Head of caudate nucleus (tissue), 42 donors: ENCODE results near the gene RCVRN.

Source experiments
- DNase-seq, 42 donors: peaks; one replicate each; pipeline versions ENCODE4 v3.0.0 to v3.0.0-alpha.2; 2020 to 2021; ENCODE audit warnings: mixed read lengths in 7 of 42
- intact Hi-C: fragments of 100-400 bp; cut with DNase I; formaldehyde crosslinking; loops from one replicate; pipeline ENCODE4 v1.15.0; 2022

RCVRN gene

DNA sequence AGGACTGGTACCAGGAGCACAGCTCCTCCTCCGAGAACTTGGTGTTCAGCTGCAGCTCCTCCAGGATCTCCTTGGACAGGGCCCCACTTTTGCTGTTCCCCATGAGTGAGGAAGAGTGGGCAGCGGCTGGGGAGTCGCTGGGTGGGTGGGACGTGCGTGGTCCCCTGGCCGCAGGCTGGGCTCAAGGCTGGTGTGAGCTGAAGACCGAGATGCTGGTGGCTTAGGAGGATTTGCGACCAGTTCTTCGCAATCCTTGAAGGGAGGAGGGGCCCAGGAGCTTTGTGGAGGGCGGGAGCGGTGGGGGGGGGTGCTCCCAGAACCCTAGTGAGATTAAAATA lies at the start of gene RCVRN:
TSS of gene RCVRN (minus strand) at position 194 of the 338 bp plus-strand sequence. CDS start at position 103, 91 bp downstream.
- DNase-seq: no peak
- intact Hi-C loops: loop anchor here (10.0 kb wide), 1 partner anchor 710 kb away; no protein-coding TSS in a partner anchor

DNA sequence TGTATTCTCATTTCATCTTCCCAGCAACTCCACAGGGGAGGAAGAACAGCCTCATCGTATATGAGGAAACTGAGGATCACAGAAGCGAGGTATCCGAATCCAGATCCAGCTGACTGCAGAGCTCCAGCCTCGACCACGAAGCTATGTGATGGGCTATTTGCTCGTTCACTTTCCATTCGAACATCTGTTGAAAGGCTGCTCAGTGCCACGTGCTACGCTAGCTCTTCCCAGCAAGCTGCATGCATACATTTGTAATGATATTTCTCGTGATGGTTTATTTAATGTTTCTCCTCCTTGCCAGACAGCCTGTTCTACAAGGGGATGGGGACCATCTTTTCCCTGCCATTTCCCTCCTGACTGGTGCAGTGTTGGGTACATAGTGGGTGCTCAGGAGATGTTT lies 48.4 kb upstream of the RCVRN start:
- intact Hi-C loops: no loop called here
- no peak for DNase-seq

DNA sequence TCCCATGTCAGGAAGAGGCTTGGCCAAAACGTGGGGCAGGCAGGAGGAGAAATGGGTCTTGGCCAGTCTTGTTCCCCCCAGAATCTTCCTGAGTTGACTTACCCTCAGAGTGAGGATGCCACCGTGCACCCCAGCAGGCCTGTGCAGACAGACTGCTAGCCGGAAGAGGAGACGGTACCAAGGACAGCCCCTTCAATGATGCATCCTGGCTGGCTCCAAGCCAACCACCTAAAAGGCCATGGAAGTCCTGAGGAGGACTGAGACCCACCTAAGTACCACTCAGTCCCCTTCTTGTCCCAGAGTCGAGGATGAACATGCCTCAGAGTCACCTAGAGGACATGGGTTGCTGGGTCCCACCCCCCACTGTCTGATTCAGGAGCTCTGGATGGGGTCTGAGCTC lies 46.7 kb upstream of the RCVRN start:
- no peak for DNase-seq
- intact Hi-C loops: no loop called here

DNA sequence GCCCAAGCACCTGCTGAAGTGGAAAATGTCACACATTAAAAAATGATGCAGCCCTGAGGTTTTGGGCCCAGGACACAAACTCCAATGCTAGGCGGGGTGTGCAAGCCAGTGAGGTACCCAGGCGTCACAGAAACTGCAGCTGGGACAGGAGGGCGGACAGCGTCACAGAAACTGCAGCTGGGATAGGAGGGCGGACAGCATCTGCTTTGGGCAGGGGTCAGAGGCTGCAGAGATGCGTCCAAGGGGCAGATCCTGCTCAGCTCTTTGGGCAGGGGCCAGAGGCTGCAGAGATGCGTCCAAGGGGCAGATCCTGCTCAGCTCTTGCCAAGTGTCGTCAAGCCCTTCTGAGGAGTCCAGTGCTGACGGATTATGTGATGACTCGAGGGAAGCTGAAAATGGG lies 43.9 kb upstream of the RCVRN start:
- intact Hi-C loops: no loop called here
- DNase-seq: no peak

- no peak for DNase-seq
- intact Hi-C loops: no loop called here
These were observed 39.6 kb upstream of the RCVRN start for GRCh38 chr17:9944704-9945103.

DNA sequence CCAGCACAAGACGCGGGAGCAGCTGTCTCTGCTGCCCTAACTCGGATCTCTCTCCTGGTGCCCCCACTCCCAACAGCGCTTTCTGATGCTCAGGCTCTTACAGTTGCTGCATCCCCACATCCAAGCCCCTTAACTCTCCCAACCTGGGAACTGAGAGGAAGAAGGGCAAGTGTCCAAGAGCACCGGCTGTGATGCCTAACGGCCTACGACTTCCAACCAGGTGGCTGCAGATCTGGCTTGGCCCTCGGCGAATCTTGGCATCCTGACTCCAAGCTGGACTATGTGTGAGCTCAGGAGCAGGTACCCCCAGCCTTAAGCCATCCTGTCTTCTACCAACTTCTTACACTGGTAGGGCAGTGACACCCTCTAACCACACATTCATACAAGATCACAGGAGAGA lies 38.3 kb upstream of the RCVRN start:
- no peak for DNase-seq
- intact Hi-C loops: no loop called here

- no peak for DNase-seq
- intact Hi-C loops: no loop called here
These were observed 37.8 kb upstream of the RCVRN start for GRCh38 chr17:9942885-9943284.

DNA sequence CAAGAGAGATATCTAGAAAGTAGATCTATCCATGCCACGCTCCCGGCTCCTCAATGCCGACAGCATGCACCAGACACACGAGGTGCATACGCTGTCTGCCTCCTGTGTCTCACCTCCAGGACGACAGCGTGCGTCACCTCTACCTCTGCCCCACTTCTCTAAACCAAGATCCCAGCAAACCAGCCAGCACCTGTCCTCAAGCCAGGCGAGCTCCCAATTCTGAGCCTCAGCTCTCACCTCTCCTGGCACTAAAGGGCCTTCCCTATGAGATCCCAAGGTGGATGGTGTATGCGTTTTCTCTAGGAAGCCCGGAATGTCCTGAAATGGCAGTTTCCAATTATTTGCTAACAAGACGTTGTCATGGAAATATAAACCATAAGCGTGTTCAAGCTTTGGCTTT lies 36.2 kb upstream of the RCVRN start:
- DNase-seq: peak in 3 of 42 donors; percentile 26 to 47 (median 42)
- intact Hi-C loops: no loop called here

DNA sequence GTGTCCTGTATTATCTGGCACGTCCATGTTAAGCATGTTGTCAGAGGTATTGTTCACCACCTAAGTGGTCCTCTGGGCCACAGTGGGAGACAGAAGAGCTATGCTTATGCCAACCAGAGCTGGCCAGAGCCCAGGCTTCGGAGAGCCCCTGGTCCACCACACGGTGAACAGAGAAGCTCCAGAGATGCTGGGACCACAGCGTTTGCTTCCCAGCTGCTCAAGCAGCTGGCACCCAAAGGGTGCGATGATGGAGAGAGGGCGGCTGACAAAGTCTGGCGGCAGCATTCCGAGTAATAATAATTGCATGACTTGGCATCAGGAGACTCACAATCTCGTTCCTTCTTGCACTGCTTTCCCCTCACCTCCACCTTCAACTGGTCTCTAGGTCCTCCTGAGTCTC lies 35.8 kb upstream of the RCVRN start:
- intact Hi-C loops: no loop called here

GRCh38 chr17:9938764-9939163 lies 33.7 kb upstream of the RCVRN start:
- no peak for DNase-seq
- intact Hi-C loops: no loop called here

More for the DNA sequence above, 35.8 kb upstream of the RCVRN start:
- no peak for DNase-seq

DNA sequence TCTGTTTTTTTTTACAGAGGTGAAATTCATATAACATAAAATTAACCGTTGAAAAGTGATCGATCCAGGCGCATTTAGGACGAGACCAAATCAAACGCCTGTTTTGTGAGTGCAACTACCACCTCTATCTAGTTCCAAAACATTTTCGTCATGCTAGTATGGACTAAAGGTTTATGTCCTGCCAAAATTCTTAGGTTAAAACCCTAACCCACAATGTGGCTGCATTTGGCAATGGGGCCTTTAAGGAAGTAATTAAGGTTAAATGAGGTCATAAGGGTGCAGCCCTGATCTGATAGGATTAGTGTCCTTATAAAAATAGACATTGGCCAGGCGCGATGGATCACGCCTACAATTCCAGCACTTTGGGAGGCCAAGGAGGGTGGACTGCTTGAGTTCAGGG lies 32.8 kb upstream of the RCVRN start:
- no peak for DNase-seq
- intact Hi-C loops: no loop called here

- intact Hi-C loops: no loop called here
- peak in 35 of 42 donors; percentile 30 to 86 (median 60) for DNase-seq
These were observed 32.2 kb upstream of the RCVRN start for GRCh38 chr17:9937241-9937761.

DNA sequence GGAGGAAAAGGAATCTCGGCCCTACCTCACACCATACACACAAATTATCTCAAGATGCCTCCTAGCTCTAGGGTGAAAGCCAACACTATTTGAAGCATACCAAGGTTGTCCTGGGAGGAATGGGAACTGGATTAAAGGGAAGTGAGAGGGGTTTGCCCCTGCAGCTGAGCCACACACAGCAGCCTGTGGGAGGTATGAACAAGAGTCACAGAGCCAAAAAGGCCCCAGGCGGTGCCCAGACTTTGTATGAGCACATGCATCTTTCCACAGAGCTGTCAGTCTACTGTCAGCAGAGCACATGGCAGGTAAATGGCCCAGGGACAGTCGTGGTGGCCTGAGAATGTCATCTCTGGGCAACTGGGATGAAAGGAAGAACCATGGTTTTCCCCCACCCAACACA lies 31.0 kb upstream of the RCVRN start:
- intact Hi-C loops: no loop called here
- no peak for DNase-seq

GRCh38 chr17:9935408-9935807 lies 30.3 kb upstream of the RCVRN start:
- intact Hi-C loops: no loop called here
- no peak for DNase-seq

GRCh38 chr17:9934331-9934730 lies 29.3 kb upstream of the RCVRN start:
- DNase-seq: no peak
- intact Hi-C loops: no loop called here

DNA sequence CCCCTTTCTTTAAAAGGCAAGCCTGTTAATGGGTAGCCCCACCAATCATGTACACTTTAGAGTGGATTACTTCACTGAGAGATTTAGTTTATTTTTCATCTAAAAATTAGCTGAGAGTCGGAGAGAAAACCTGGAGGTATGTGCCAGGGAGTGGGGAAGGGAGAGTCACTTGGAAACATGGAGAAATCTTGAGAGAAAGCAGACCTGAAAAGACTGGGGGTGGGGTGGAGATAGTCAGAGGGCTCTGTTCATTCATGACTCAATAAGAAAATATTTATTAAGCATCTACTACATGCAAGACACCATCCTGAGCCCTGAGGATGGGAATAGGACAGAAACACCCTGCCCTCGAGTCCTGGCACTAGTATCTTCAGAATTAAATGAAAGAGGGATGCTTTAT lies 27.4 kb upstream of the RCVRN start:
- DNase-seq: no peak

DNA sequence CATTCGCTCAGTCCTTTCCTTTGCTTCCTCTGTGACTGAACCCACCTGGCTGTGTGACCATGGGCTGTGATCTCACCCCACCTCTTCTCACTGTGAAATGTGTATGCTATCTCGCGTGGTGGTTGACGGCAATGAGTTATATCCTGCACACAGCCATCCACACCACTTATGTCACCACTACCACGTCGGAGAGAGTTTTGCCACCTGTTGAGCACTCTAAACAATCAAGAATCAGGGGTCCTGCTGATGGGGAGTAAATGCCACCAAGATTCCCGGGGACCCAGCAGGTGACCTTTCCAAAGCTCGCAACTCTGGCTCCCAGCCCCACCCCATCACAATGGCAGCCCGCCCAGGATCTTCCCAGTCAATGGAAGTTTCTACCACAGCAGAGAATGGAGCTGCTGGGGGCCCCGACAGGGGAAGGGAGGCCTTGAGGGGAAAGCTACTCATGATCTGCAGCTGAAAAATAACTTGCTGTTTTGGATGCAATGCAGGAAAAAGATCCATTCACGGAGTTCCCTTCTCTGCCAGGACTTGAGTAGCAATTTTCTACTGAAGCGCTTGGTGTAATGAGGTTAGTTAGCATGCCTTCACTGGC lies 26.2 kb upstream of the RCVRN start:
- intact Hi-C loops: no loop called here
- no peak for DNase-seq

More for the DNA sequence above, 27.4 kb upstream of the RCVRN start:
- intact Hi-C loops: no loop called here

- intact Hi-C loops: loop anchor here (10.0 kb wide), 2 partner anchors 115 to 295 kb away; no protein-coding TSS in a partner anchor
- no peak for DNase-seq
These were observed 24.8 kb upstream of the RCVRN start for GRCh38 chr17:9929871-9930270.

- intact Hi-C loops: loop anchor here (10.0 kb wide), 2 partner anchors 116 to 296 kb away; no protein-coding TSS in a partner anchor
These were observed 23.7 kb upstream of the RCVRN start for GRCh38 chr17:9928601-9929333.

DNA sequence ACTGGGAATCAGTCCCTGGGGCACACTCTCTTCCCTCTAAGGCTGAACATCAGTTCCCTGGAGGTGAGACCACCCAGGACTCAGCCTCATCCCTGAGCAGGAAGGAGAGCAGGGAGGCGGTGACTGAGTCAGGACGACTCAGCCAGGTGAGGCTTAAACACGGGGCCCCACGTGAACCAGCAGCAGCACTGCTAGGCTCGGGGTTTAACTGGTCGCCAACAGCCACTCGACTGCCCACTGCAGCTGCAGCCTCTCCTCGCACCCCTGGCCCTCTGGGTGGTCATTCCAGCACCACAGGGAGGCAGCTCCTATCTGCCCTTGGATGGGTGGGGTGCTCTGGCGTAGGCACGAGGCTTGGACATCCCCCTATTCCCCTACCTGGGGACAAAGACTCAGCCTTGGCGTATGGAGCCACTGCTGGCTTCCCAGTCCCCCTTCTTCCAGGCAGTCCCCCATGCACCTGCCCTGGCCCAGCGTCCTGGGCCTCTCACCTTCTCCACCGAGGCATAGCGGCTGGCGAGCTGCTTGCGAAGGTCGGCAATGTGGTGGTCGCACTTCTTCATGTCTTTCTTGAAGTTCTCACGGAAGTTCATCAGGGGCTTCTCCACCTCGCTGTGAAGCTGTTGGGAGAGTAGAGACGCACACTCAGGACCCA lies 21.2 kb upstream of the RCVRN start:
- intact Hi-C loops: loop anchor here (10.0 kb wide), 2 partner anchors 119 to 299 kb away; no protein-coding TSS in a partner anchor
- DNase-seq: no peak

More at GRCh38 chr17:9928601-9929333, 23.7 kb upstream of the RCVRN start:
- peak in 11 of 42 donors; percentile 28 to 62 (median 42) for DNase-seq
